ENCODE results near the gene DNAH14.

GRCh38 chr1:225366018-225366417 lies 436.5 kb downstream of the DNAH14 start:
- no peak for TF ChIP-seq CBX1 (IDR thresholded peaks at IDR 0.05; ENCODE audit: low read depth)
- TF ChIP-seq TCF7 (IDR thresholded peaks at IDR 0.05; ENCODE audit: borderline replicate concordance), result no peak
- TF ChIP-seq ZBTB8A (IDR thresholded peaks at IDR 0.05; ENCODE audit: partially characterized antibody), result no peak
- TF ChIP-seq L3MBTL2 (IDR thresholded peaks at IDR 0.05), result no peak
- no peak for TF ChIP-seq PREB (CRISPR knock-in tag; IDR thresholded peaks at IDR 0.05)
- TF ChIP-seq HCFC1 (IDR thresholded peaks at IDR 0.05; ENCODE audit: low read depth, low read length), result no peak
- no peak for TF ChIP-seq PURB (CRISPR knock-in tag; IDR thresholded peaks at IDR 0.05; ENCODE audit: low read depth)
- no peak for TF ChIP-seq NEUROD1 (IDR thresholded peaks at IDR 0.05; ENCODE audit: borderline replicate concordance, low read depth, low read length, partially characterized antibody)

Measured in K562 (cell line).